ENCODE measurements around the gene CUL4A. TPM values are rescaled to one million over a fixed set of nuclear protein-coding genes. Genes with fewer than 3 reads are reported as not detected.

The CUL4A gene
- total RNA-seq, 1 experiment from 2014 or later, result 192 TPM

- DNase-seq (ENCODE audit: low read depth), result peak; percentile 41
Observed at GRCh38 chr13:113207890-113208420, 1.5 kb upstream of the CUL4A start.

GRCh38 chr13:113208421-113209335 is 735 bp upstream of the CUL4A start, which contains the start of gene PCID2:
Gene PCID2, minus strand, starts transcription at chr13:113208669. Its CDS starts 35 bp downstream, at chr13:113208634.
- peak; percentile 87 for DNase-seq (ENCODE audit: low read depth)

- peak; percentile 46 for DNase-seq (ENCODE audit: low read depth)
Observed at GRCh38 chr13:113209759-113210421, 477 bp downstream of the CUL4A start.

DNA sequence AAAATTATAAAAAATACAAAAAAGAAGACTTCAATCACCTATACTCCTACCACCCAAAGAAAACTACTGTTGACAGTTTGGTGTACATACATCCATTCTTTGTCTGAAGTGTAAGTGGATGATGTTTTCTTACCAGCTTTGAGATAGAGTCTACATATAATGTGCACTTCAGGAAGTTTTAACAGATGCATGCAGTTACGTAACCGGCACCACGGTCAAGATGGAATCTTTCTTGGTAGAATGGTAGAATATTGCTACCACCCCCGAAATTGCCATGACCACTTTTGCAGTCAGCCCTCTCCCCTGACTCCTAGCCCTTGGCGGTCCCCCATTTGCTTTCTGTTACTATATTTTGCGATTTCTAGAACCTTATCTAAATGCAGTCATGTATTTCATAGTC is 1.4 kb downstream of the CUL4A start:
- DNase-seq (ENCODE audit: low read depth), result no peak

- peak; percentile 23 for DNase-seq (ENCODE audit: low read depth)
Observed at GRCh38 chr13:113211774-113212173, 2.4 kb downstream of the CUL4A start.

GRCh38 chr13:113216254-113217048 is 7.0 kb downstream of the CUL4A start:
- DNase-seq (ENCODE audit: low read depth), result peak; percentile 84

GRCh38 chr13:113218586-113218985 is 9.2 kb downstream of the CUL4A start:
- no peak for DNase-seq (ENCODE audit: low read depth)

DNA sequence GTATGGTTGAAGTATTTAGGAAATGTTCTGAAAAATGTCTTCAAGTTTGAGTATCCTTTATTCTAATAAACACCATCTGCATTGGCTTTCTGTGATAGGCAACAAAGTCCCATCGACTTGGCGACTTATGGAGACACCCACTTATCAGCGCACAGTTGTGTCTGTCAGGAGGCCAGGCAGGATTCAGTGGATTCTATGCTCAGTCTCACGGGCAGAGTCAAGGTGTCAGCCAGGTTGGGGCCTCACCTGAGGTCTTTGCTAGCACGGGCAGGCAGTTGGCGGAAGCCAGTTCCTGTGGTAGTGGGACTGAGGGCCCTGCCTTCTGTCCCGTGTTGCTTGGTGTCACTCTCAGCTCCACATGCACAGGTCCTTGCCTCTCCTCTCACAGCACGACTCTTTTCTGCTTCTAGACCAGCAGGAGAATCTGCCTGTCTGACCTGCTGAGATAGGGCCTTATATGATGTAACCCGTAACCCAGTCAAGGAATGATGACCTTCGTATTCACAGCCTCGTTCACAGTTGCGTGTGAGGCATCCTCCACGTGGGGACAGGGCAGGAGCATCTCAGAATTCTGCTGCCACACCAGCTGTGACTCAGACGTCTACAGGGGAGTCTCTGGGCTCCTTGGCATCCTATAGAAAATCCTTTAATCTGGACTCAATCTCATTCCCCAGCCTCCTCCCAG is 10.0 kb downstream of the CUL4A start:
- DNase-seq (ENCODE audit: low read depth), result no peak

GRCh38 chr13:113220141-113220598 is 10.8 kb downstream of the CUL4A start:
- DNase-seq (ENCODE audit: low read depth), result no peak

- peak; percentile 11 for DNase-seq (ENCODE audit: low read depth)
Observed at GRCh38 chr13:113220877-113221276, 11.5 kb downstream of the CUL4A start.

DNA sequence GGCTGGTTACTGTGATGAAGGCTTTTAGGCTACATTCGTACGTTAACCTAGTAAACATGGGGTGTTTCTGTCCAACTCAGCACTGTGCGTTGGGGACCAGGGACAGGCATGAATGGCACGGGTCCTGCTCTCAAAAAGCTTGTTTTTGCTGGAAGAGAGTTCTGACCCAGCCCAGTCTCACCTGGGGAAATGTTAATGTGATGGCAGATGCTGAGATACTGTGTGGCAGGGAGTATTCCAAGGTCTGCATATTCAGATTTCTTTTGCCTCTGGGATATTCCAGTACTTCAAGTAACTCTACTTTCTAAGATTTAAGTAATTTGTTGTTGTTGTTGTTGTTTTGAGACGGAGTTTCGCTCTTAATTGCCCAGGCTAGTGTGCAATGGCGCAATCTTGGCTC is 13.7 kb downstream of the CUL4A start:
- no peak for DNase-seq (ENCODE audit: low read depth)

- DNase-seq (ENCODE audit: low read depth), result no peak
Observed at GRCh38 chr13:113224486-113224885, 15.1 kb downstream of the CUL4A start.

DNA sequence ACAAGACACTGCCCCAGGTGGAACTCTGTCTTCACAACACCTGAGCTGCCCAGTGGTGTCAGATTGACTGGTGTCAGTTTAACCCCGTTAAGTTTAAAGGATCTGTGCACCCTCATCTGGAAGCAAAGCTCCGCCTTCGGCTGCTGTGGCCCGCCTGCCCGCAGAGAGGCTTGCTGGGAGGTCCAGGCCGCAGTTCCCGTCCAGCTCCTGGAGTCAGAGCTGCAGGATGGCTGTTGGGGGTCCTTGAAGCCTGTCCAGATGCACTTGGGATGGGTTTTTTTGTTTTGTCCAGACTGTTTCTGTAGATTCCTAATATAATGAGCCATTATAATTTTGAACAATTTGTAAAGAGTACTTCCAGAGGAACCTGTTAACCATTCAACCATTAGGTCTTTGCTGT is 16.1 kb downstream of the CUL4A start:
- no peak for DNase-seq (ENCODE audit: low read depth)

DNA sequence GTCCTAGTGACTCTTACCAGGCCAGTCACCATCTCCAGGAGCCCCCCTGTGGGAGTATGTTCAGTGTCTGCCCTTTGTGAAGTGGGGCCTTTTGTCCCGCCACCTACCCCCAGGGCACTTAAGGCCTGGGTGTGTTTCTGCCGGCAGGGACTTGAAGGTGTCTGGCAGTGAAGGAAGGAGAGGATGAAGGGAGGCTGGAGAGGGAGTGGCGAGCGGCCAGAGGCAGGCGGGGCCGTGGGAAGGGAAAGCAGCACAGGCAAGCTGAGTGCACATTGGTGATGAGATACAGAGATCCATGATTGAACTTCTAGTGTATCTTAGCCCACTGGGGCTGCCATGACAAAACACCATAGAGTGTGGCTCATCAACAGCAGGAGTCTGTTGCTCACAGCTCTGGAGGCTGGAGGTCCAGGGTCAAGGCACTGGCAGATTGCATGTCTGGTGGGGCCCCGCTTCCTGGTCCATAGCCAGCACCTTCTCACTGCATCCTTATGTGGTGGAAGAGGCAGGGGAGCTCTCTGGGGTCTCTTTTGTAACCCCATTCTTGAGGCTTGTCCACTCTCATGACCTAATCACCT is 17.5 kb downstream of the CUL4A start:
- DNase-seq (ENCODE audit: low read depth), result no peak

DNA sequence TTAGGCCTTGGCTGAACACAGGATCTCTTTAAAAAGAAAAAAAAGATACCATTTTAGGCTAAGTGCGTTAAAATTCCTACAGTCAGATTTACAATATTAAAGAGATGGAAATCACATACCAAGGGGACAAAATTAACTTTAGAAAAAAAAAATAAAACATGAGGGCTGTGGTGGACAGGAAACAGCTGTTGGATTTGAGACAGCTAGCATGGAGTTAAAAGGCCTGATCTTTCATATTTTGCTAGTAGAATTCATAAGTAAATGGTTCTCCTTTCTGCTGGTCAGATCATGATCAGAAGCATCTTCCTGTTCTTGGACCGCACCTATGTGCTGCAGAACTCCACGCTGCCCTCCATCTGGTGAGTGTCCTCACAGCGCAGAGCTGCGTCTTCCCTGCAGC is 19.7 kb downstream of the CUL4A start:
- DNase-seq (ENCODE audit: low read depth), result no peak

GRCh38 chr13:113229791-113230190 is 20.4 kb downstream of the CUL4A start:
- DNase-seq (ENCODE audit: low read depth), result no peak

- DNase-seq (ENCODE audit: low read depth), result no peak
Observed at GRCh38 chr13:113231306-113232207, 22.1 kb downstream of the CUL4A start.

- no peak for DNase-seq (ENCODE audit: low read depth)
Observed at GRCh38 chr13:113232208-113233003, 23.0 kb downstream of the CUL4A start.
